Stimulated activated naive CD8-positive, alpha-beta T cell treated with anti-CD3 and anti-CD28 coated beads, Interleukin-15, amount 100 ng/mL, for 72 hours (primary cell): ENCODE data around the gene TBC1D22A.

Experiments
- ATAC-seq: fragments of 150-1000 bp; cut with Tn5 transposase; 2 replicates; pipeline ENCODE4 v1.10.0; 2021; ENCODE audit warnings: mild to moderate bottlenecking, moderate library complexity
- DNase-seq, 2 donors: peaks; one replicate each; pipeline ENCODE4 v3.0.0; 2021 to 2022
- H3K27ac Mint-ChIP-seq, 2 donors: one replicate each; pipeline ENCODE4 v1.8.0; 2022; ENCODE audit warnings: mild to moderate bottlenecking in 2 of 2, mixed read lengths in 2 of 2, moderate library complexity in 2 of 2
- H3K27me3 Mint-ChIP-seq: one replicate; pipeline ENCODE4 v1.8.0; 2022; ENCODE audit warnings: mixed read lengths
- H3K4me1 Mint-ChIP-seq: one replicate; pipeline ENCODE4 v1.8.0; 2022; ENCODE audit warnings: mild to moderate bottlenecking, mixed read lengths
- H3K4me3 Mint-ChIP-seq, 2 donors: one replicate each; pipeline ENCODE4 v1.8.0; 2022; ENCODE audit warnings: mild to moderate bottlenecking in 2 of 2, mixed read lengths in 2 of 2, moderate library complexity in 1 of 2
- H3K9me3 Mint-ChIP-seq, 2 donors: one replicate each; pipeline ENCODE4 v1.8.0; 2022; ENCODE audit warnings: mixed read lengths in 2 of 2

The TBC1D22A gene

DNA sequence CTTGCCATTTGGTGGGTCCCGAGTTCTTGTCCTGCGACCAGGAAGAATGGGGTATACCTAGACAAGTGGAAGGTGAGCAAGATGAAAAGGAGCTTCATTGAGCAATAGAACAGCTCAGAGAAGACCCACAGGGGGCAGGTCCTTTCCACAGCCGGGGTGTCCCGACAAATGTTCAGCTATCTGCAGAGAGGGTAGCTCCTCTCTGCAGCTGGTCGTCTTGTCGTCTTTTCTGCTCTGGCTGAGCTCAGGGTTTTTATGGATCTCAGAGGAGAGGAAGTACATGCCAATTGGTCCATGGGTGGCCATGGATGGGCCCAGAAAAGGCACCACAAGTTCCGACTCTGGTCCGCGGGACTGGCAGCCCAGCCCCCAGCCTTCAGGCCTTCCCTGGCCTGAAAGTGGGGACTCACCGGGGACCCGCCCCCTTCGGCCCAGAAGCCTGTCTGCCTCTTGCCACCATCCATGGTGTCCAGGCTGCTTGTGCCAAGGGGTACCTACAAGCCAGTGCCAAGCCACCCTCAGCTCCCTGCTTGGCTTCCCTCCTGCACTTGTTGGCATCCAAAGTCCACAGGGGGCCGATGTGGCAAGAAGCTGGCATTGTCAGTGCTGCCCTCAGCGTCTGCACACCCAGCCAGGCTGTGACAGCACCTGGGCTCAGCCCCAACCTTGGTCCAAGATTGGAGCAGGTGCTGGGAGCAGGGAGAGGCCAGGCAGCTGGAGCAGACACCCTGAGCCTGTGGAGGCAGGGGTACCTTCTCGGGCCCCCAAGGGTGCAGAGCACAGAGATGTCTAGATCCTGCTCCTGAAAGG lies 438.9 kb downstream of the TBC1D22A start:
- Mint-ChIP-seq H3K27ac (no peak overlapping the region), H3K4me1 (no peaks in the 10 kb centered on the region), H3K27me3 (no peaks in the 10 kb centered on the region), H3K4me3 (no peak overlapping the region), H3K9me3 (no peaks in the 10 kb centered on the region)
- ATAC-seq (no peak), DNase-seq (peak in 1 of 2 donors; percentile 7)

DNA sequence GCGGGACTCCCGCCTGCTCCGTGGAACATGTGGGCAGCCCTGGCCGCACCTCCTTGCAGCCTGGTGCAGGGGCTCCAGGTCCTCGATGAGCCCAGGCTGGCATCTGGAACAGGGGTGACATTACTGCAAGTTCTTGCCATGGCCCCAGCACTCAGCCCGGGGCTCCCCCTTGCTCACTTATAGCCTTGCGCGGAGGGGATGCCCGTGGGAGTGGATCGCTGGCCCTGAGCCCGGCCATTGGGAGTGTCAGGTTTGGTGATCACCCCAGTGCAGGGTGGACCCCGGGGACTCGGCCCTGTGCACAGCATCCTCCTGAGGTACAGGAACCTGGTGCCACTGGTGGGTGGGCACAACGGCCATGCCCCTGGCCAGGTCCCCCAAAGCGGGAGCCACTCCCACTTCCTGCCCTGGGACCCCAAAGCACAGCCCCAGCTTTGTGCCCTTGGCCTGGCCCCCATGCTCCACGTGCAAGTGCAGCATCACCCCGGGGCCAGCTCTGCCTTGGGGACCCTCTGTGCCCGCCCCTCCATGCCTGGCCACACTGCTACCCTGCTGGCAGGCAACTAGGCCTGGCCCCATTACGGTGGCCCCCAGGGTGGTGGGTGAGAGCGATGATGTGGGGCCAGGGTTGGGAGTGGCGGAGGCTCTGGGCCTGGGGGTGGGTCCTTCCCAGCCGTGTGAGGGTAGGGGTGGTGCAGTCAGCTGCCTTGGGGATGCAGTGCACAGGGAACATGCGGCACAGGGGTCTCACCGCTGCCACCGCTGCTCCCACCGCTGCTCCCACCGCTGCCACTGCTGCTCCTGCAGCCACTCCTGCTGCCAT lies 439.8 kb downstream of the TBC1D22A start:
- DNase-seq (peak in 1 of 2 donors; percentile 6), ATAC-seq (no peak)
- H3K27ac Mint-ChIP-seq, result no peak overlapping the region
- no peak overlapping the region for H3K4me3 Mint-ChIP-seq
- no peaks in the 10 kb centered on the region for H3K27me3 Mint-ChIP-seq
- no peaks in the 10 kb centered on the region for H3K4me1 Mint-ChIP-seq
- no peaks in the 10 kb centered on the region for H3K9me3 Mint-ChIP-seq

DNA sequence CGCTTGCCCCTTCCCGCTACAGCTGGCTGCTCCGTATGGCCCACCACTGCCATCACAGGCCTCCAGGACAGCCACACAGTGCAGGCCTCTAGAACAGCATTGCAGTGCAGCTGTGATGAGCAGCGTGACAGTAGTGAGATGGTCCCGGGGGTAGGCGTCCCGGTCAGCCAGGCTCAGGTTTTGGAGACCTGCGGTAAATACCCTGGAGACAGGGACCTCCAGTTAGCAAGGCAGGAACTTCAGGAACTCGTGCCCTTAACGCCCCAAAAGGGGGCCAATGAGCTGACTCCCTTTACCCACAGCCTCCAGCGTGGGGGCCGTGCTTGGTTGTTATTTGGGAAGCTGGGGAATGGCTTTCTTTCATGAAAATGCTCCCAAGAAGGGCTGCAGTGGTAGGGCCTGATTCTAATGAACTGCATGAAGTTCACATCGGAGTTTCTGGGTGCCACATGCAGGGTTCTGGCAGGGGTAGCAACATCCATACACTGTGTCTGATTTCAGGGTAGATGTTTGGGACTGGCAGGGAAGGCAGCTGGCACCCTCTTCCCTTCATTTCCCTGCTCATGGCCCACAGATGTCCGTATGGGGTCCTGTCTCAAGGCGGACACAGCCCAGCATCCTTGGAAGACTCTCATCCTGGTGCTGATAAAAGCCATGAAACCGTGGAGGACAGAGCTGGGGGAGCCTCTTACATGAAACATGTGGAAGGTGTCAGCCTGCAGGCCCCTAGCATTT lies 440.5 kb downstream of the TBC1D22A start:
- no peak for ATAC-seq
- no peaks in the 10 kb centered on the region for H3K4me1 Mint-ChIP-seq
- no peak overlapping the region for H3K4me3 Mint-ChIP-seq
- DNase-seq, result no peak
- no peak overlapping the region for H3K27ac Mint-ChIP-seq
- H3K27me3 Mint-ChIP-seq, result no peaks in the 10 kb centered on the region
- no peaks in the 10 kb centered on the region for H3K9me3 Mint-ChIP-seq

DNA sequence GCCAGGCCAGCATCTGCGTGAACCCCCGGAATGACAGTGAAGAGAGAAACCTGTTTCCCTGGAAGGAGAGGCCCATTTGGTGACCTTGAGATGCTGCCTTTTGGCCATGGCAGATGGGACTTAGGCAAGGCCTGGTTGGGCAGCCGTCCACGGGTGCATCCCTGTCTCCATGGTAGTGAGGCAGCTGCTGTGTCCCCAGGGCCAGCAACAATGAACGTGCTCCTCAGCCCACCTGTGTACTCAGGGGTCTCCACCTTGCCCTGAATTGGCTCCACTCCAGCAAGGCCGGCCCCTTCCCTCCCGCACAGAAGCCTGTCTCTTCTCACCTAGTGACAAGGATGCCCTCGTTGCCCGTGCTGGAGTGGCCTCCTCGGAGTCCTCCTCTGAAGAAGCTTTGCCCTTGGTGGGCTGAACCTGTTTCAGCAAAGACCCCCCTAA lies 441.1 kb downstream of the TBC1D22A start:
- ATAC-seq, result no peak
- Mint-ChIP-seq H3K27ac (no peak overlapping the region), H3K9me3 (no peaks in the 10 kb centered on the region)

DNA sequence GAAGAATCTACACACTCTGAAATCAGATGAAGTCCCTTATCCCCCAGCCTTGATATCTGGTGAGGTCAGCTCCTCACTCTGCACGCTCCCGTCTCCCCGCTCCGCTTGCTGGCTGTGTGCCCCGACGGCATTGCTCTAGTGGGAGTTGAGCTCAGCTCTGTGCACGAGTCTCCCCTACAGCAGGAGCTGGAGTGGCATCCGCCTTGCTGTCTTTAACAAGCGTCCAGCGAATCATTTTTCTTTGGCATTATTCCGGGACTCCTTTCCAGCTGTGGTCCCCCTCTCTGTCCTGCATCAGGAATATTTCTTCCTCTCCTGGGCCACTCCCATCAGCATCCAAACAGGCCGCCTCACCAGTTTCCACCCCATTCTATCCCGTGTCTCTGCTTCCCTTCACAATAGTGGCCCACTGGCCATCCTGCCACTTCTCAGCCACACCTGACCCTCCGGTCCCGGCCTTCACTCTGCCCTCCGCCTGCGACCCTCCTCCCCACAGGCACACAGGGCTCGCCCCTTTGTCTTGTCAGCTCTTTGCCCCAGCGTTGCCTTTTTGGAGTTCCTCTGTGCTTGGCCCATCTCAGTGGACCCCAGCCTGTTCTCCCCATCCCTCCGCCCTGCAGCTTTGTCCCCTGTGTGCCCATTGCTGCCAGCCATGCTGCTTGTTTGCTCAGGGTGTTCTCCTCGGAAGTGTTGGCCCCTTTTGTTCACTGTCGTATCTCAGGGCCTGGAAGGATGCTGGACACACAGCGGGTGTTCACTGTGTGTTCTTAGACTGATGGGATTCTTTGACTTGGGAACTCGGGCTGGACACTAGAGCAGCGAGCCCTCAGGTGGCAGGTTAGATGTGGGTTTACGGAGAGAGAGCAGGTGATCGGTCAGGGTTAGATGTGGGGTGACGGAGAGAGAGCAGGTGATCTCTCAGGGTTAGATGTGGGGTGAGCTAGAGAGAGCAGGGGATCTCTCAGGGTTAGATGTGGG lies 441.8 kb downstream of the TBC1D22A start:
- Mint-ChIP-seq H3K4me1 (no peaks in the 10 kb centered on the region), H3K9me3 (no peaks in the 10 kb centered on the region), H3K4me3 (no peak overlapping the region), H3K27ac (peak overlapping the region in 1 of 2 donors; percentile 13), H3K27me3 (no peaks in the 10 kb centered on the region)
- ATAC-seq (no peak), DNase-seq (peak in 1 of 2 donors; percentile 4)

More for the DNA sequence above, 441.1 kb downstream of the TBC1D22A start:
- H3K4me3 Mint-ChIP-seq, result no peak overlapping the region
- H3K27me3 Mint-ChIP-seq, result no peaks in the 10 kb centered on the region
- no peaks in the 10 kb centered on the region for H3K4me1 Mint-ChIP-seq
- DNase-seq, result peak in 1 of 2 donors; percentile 3

DNA sequence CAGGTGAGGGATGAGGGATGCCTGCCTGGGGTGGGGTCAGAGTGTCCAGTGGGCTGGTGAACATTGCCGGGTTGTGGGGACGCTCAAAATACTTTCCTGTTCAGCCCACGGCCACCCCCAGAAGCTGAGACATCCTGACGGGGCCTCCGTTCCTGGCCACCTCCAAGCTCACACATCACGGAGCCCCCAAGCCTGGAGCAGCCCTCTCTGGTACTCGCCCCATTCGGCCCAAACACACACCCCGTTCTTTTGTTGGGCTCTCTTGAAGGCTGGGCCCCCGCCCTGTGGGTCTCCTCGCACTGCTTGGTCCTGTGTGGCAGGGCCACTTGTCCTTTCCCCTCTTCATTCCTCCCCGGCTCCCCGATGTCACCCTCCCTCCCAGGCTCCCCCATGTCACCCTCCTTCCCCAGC lies 442.6 kb downstream of the TBC1D22A start:
- Mint-ChIP-seq H3K9me3 (no peaks in the 10 kb centered on the region), H3K27ac (no peak overlapping the region), H3K4me3 (no peak overlapping the region), H3K27me3 (no peaks in the 10 kb centered on the region), H3K4me1 (no peaks in the 10 kb centered on the region)
- ATAC-seq (no peak), DNase-seq (peak in 1 of 2 donors; percentile 7)

DNA sequence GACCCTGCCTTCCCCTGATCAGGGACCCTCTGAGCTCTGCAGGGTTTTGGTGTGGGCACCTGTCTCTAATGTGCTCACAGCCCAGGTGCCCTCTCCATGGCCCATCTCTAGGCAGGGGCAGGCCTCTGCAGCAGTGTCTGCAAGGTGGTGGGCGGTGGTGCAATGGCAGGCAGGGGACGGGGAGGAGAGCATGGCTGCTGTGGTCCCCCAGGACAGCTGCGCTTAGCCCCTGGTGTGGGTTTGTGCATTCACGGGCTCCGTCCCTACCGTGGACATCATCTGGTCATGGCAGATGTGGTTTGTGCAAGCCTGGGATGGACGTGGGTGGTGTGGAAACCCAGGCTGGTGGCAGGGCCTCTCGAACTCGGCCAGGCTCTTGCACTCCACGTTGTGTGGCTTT lies 443.1 kb downstream of the TBC1D22A start:
- Mint-ChIP-seq H3K4me3 (no peak overlapping the region), H3K9me3 (no peaks in the 10 kb centered on the region), H3K4me1 (no peaks in the 10 kb centered on the region), H3K27me3 (no peaks in the 10 kb centered on the region), H3K27ac (no peak overlapping the region)
- ATAC-seq (no peak), DNase-seq (peak in 1 of 2 donors; percentile 2)

DNA sequence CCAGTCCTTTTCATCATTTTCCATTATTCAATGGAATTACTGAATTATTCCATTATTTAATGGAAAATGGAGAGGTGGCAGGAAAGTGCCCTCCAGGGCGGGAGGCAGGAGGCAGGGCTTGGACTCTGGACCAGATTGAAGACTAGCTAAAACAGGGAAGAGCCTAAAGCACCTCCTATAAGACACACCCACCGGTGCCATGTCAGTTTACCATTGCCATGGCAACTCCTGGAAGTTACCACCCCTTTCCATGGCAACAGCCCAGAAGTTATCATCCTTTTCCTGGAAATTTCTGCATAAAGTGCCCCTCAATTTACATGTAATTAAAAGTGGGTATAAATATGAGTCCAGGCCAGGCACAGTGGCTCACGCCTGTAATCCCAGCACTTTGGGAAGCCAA lies 443.7 kb downstream of the TBC1D22A start:
- Mint-ChIP-seq H3K4me3 (no peak overlapping the region), H3K4me1 (no peaks in the 10 kb centered on the region), H3K27ac (no peak overlapping the region), H3K27me3 (no peaks in the 10 kb centered on the region), H3K9me3 (no peaks in the 10 kb centered on the region)
- DNase-seq, result no peak
- no peak for ATAC-seq

DNA sequence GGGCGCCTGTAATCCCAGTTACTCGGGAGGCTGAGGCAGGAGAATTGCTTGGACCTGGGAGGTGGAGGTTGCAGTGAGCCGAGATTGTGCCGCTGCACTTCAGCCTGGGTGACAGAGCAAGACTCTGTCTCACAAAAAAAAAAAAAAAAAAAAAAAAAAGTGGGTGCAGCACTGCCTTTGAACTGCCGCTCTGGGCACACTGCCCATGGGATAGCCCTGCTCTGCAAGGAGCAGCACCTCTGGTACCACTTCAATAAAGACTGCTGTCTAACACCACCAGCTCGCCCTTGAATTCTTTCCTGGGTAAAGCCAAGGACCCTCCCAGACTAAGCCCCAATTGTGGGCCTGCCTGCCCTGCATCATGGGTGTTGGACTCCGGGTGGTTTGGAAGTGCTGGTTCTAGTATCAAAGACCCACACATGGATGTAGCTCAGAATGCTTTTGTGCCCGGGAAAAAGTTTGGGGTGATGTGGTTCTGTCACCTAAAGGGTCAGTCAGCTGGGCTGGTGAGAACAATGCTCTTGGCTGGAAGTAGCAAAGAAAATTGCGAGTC lies 444.3 kb downstream of the TBC1D22A start:
- Mint-ChIP-seq H3K27ac (no peak overlapping the region), H3K27me3 (no peaks in the 10 kb centered on the region), H3K4me1 (no peaks in the 10 kb centered on the region)

DNA sequence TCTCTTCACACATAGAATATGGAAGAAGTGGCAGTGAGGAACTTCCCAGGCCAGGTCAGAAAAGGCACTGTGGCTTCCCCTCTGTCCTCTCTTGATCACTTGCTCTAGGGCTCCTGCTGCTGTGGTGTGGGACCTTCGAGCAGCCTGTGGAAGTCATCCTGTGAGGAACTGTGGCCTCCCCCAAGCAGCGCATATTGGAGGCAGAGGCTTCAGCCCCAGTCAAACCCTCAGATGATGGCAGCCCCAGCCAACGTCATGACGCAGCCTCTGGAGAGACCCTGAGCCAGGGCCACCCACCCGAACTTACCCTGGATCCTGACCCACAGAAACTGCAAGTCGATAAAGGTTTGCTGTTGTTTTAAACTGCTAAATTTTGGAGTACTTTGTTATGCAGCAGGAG lies 444.9 kb downstream of the TBC1D22A start:
- H3K4me3 Mint-ChIP-seq, result no peak overlapping the region
- no peaks in the 10 kb centered on the region for H3K27me3 Mint-ChIP-seq
- no peaks in the 10 kb centered on the region for H3K9me3 Mint-ChIP-seq
- DNase-seq (no peak), ATAC-seq (no peak)
- H3K4me1 Mint-ChIP-seq, result no peaks in the 10 kb centered on the region
- no peak overlapping the region for H3K27ac Mint-ChIP-seq

More for the DNA sequence above, 444.3 kb downstream of the TBC1D22A start:
- Mint-ChIP-seq H3K9me3 (no peaks in the 10 kb centered on the region), H3K4me3 (no peak overlapping the region)
- no peak for ATAC-seq
- no peak for DNase-seq

DNA sequence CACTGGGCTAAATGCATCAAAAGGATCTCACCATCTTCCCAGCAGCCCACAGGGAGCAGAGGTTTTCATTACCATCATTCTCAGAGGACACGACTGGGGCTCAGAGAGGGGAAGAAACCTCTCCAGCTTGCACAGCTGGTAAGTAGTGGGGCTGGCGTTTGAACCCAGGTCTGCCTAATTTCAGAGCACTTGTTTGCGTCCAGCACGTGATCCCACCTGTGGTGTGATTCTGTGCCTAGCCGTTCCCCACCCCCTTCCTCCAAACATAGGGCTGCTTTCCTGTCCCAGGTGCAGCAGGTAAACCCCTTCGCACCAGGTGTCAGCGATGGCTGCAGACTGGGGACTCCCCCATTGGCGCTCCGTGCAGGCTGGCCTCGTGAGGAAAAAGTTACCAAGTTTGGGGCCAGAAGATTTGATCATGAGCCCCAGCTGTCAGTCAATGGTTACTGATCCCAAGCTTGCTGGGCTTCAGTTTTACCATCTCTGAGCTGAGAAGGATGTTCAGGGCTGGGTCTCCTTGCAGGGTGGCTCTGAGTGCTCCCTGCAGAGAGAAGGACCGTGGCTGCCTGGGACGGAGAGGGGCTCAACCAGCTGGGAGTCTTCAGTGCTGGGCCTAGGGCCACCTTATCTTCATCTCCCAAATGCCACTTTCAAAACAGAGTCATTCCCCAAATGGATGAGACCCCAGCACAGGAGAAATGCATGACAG lies 445.6 kb downstream of the TBC1D22A start:
- Mint-ChIP-seq H3K27ac (no peak overlapping the region), H3K4me3 (no peak overlapping the region), H3K27me3 (no peaks in the 10 kb centered on the region), H3K4me1 (peaks cover 3% of the 10 kb centered on the region), H3K9me3 (peaks cover 0 to 4% of the 10 kb centered on the region in 2 donors)
- ATAC-seq, result no peak
- DNase-seq, result peak in 1 of 2 donors; percentile 4

DNA sequence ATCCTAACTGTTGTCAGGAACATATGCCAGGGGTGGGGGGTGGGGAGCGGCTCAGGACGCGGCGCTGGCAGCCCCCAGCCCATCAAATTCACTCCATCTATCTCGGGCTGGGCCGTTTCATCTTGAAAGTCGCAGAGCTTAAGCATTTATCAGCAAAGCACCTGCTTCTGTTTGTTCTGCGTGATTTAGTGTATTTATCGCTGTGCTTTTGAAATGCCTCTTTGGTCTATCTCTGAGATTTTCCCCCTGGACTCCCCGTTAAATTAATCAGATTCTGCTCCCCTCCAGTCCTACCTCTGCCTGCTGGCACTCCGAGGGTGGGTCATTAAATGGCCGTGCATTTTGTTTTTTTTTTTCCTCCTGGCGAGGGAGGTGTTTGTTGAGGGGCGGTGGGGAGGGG lies 446.2 kb downstream of the TBC1D22A start:
- DNase-seq, result no peak
- peaks cover 0 to 5% of the 10 kb centered on the region in 2 donors for H3K9me3 Mint-ChIP-seq
- ATAC-seq, result no peak
- no peaks in the 10 kb centered on the region for H3K27me3 Mint-ChIP-seq
- no peak overlapping the region for H3K27ac Mint-ChIP-seq
- peaks cover 9% of the 10 kb centered on the region for H3K4me1 Mint-ChIP-seq
- no peak overlapping the region for H3K4me3 Mint-ChIP-seq

DNA sequence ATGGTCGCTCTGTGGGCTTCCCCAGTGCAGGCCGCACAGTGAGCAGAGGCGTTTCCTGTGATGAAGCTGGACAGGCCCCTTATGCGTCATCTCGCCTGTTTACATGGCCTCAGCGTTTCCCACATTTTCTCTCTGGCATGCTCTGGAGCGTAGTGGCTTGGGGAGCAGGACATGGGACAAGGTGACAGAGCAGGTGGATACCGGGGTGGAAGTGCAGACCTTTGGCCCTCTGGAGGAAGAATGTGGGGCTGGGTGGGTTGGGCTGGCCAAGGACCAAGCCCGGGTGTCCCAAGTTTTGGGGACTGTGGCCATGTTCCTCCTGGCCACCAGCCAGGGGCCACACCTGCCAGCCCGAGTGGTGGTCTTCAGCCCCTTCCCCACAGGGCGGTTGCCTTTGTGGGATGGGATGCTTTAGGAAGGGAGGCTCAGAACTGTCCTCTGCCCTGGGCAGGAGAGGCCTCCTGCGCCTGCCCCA lies 446.6 kb downstream of the TBC1D22A start:
- H3K4me1 Mint-ChIP-seq, result peaks cover 9% of the 10 kb centered on the region
- H3K27ac Mint-ChIP-seq, result no peak overlapping the region
- DNase-seq, result no peak
- no peaks in the 10 kb centered on the region for H3K27me3 Mint-ChIP-seq
- ATAC-seq, result no peak
- H3K4me3 Mint-ChIP-seq, result no peak overlapping the region
- H3K9me3 Mint-ChIP-seq, result peaks cover 0 to 5% of the 10 kb centered on the region in 2 donors
